ENCODE results near the gene NUAK1. TPM values are rescaled to one million over a fixed set of nuclear protein-coding genes. Genes with fewer than 3 reads are reported as not detected.

The NUAK1 gene
- polyA plus RNA-seq, 2 donors = 0.73 to 0.82 TPM

- H3K4me1 ChIP-seq (ENCODE audit: control insufficient read depth in 2 of 2, insufficient read depth in 2 of 2, low read length in 1 of 2) = peaks cover 0 to 2% of the 10 kb centered on the region in 2 donors
- no peak overlapping the region for H3K4me3 ChIP-seq (ENCODE audit: low read depth in 1 of 2, low read length in 2 of 2)
- H3K27me3 ChIP-seq (ENCODE audit: control insufficient read depth in 1 of 2, insufficient read depth in 2 of 2, low read length in 2 of 2) = no peaks in the 10 kb centered on the region
- 81 to 89% methylated on average over 5 of the region's 5 CpGs for WGBS, 2 donors
- H3K9me3 ChIP-seq (ENCODE audit: control insufficient read depth in 2 of 2, insufficient read depth in 1 of 2, low read depth in 1 of 2, low read length in 1 of 2) = no peaks in the 10 kb centered on the region
- no peak overlapping the region for H3K27ac ChIP-seq (ENCODE audit: low read depth in 2 of 2, low read length in 1 of 2)
- no peaks in the 10 kb centered on the region for H3K36me3 ChIP-seq (ENCODE audit: control insufficient read depth in 2 of 2, insufficient read depth in 2 of 2, low read length in 1 of 2)
Measured at GRCh38 chr12:106080791-106081170, 58.0 kb downstream of the NUAK1 start.

DNA sequence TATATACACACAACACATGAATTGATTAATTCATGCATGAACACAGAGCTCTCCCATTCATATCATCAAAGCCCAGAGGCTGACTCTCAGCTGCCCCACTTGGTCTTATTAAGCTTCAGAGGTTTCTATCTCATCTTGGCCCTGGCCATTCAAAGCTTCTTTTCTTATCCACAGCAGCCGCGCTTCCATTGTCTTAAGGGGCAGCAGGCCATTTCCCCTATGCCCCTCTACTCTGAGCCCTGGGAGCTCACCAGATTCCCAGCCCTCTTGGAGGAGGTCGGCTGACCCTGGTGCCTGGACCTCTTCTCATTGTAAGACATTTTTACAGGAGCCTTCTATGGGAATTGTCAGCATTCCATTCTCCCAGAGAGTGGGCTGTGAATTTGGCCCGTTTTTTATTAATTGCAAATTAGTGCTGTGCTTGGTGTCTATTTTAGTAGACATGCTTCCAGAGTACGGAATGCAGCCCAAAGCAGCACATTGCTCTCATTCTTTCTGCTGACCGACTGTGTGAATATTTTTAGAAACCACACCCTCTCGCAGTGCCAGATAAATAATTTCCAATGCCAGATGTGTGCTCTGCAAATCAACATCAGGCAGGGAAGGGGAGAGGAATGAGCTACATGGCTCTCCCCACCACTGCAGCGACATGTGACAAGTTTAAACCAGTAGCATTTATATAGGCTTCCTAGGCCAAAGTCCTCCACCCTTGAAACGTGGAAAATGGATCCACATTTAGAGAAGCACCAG lies 58.5 kb downstream of the NUAK1 start:
- no peaks in the 10 kb centered on the region for H3K36me3 ChIP-seq (ENCODE audit: control insufficient read depth in 2 of 2, insufficient read depth in 2 of 2, low read length in 1 of 2)
- no peaks in the 10 kb centered on the region for H3K27me3 ChIP-seq (ENCODE audit: control insufficient read depth in 1 of 2, insufficient read depth in 2 of 2, low read length in 2 of 2)
- H3K4me3 ChIP-seq (ENCODE audit: low read depth in 1 of 2, low read length in 2 of 2) = no peak overlapping the region
- no peak overlapping the region for H3K27ac ChIP-seq (ENCODE audit: low read depth in 2 of 2, low read length in 1 of 2)
- H3K9me3 ChIP-seq (ENCODE audit: control insufficient read depth in 2 of 2, insufficient read depth in 1 of 2, low read depth in 1 of 2, low read length in 1 of 2) = no peaks in the 10 kb centered on the region
- WGBS, 2 donors = 59 to 62% methylated on average over 9 of the region's 9 CpGs
- peaks cover 0 to 2% of the 10 kb centered on the region in 2 donors for H3K4me1 ChIP-seq (ENCODE audit: control insufficient read depth in 2 of 2, insufficient read depth in 2 of 2, low read length in 1 of 2)

DNA sequence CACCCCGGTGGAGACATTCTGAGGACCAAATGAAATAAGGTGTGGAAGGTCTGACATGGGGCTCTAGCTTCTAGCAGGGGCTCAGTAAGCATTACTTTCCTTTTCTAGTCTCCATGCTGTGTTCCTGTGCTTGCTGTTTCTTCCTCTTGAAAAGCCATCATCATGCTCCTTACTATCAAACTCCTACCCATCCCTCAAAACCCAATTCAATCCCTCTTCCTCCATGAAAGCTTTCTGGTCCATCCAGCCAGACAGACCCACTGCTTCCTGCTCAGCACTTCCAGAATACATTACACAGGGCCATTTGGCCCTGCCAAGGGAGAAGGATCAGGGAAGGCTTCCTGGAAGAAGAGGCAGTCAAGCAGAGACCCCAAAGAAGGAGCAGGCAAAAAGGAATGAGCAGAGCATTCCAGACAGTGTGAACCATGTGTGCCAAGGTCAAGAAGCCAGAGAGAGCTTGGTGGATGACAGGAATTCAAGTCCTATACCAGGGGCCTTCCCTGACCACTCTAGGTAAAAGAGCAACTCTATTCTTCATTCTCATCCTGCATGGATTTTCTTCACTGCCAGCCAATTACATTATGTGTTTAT lies 59.5 kb downstream of the NUAK1 start:
- H3K36me3 ChIP-seq (ENCODE audit: control insufficient read depth in 2 of 2, insufficient read depth in 2 of 2, low read length in 1 of 2) = no peaks in the 10 kb centered on the region
- H3K27me3 ChIP-seq (ENCODE audit: control insufficient read depth in 1 of 2, insufficient read depth in 2 of 2, low read length in 2 of 2) = no peaks in the 10 kb centered on the region
- 91 to 92% methylated on average over 1 of the region's 1 CpG for WGBS, 2 donors
- no peak overlapping the region for H3K27ac ChIP-seq (ENCODE audit: low read depth in 2 of 2, low read length in 1 of 2)
- no peaks in the 10 kb centered on the region for H3K9me3 ChIP-seq (ENCODE audit: control insufficient read depth in 2 of 2, insufficient read depth in 1 of 2, low read depth in 1 of 2, low read length in 1 of 2)
- H3K4me1 ChIP-seq (ENCODE audit: control insufficient read depth in 2 of 2, insufficient read depth in 2 of 2, low read length in 1 of 2) = peaks cover 0 to 2% of the 10 kb centered on the region in 2 donors
- H3K4me3 ChIP-seq (ENCODE audit: low read depth in 1 of 2, low read length in 2 of 2) = no peak overlapping the region

DNA sequence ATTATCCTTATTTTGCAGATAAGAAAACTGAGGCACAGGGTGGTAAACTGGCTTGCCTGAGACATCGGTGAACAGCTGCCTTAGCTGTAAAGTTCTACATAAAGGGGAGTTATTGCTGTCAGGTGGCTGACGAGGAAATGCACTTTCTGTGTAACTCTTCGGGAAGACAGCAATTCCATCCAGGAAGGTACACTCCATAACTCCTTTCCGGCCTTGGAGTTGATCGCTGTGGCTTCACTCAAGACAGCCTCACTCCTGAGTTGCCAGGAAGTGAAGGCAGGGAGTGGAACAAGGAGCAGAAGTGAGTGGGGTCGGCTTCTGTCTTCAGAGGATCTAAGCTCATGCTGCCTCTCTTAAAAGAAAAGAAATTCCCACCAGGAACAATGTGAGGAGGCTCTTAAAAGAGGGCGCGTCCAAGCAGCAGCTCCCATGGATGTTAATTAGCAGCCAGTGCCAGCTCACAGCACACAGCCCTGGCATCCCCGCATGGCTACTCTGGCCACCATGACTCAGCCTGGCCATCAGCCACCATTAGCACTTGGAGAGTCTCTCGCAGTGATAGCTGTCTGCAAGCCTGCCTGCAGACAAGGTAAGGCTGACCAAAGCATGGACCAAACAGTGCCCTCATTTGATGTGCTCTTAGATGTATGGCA lies 60.3 kb downstream of the NUAK1 start:
- Histone ChIP-seq H3K4me3 (ENCODE audit: low read depth in 1 of 2, low read length in 2 of 2) (no peak overlapping the region), H3K36me3 (ENCODE audit: control insufficient read depth in 2 of 2, insufficient read depth in 2 of 2, low read length in 1 of 2) (no peaks in the 10 kb centered on the region), H3K27me3 (ENCODE audit: control insufficient read depth in 1 of 2, insufficient read depth in 2 of 2, low read length in 2 of 2) (no peaks in the 10 kb centered on the region), H3K27ac (ENCODE audit: low read depth in 2 of 2, low read length in 1 of 2) (no peak overlapping the region), H3K9me3 (ENCODE audit: control insufficient read depth in 2 of 2, insufficient read depth in 1 of 2, low read depth in 1 of 2, low read length in 1 of 2) (no peaks in the 10 kb centered on the region), H3K4me1 (ENCODE audit: control insufficient read depth in 2 of 2, insufficient read depth in 2 of 2, low read length in 1 of 2) (peaks cover 0 to 2% of the 10 kb centered on the region in 2 donors)
- WGBS, 2 donors = 78 to 81% methylated on average over 10 of the region's 10 CpGs

- H3K4me3 ChIP-seq (ENCODE audit: low read depth in 1 of 2, low read length in 2 of 2) = no peak overlapping the region
- no peaks in the 10 kb centered on the region for H3K36me3 ChIP-seq (ENCODE audit: control insufficient read depth in 2 of 2, insufficient read depth in 2 of 2, low read length in 1 of 2)
- WGBS, 2 donors = 48 to 55% methylated on average over 11 of the region's 11 CpGs
- no peaks in the 10 kb centered on the region for H3K27me3 ChIP-seq (ENCODE audit: control insufficient read depth in 1 of 2, insufficient read depth in 2 of 2, low read length in 2 of 2)
- H3K27ac ChIP-seq (ENCODE audit: low read depth in 2 of 2, low read length in 1 of 2) = no peak overlapping the region
- H3K4me1 ChIP-seq (ENCODE audit: control insufficient read depth in 2 of 2, insufficient read depth in 2 of 2, low read length in 1 of 2) = peaks cover 0 to 4% of the 10 kb centered on the region in 2 donors
- no peaks in the 10 kb centered on the region for H3K9me3 ChIP-seq (ENCODE audit: control insufficient read depth in 2 of 2, insufficient read depth in 1 of 2, low read depth in 1 of 2, low read length in 1 of 2)
Measured at GRCh38 chr12:106074706-106075392, 63.9 kb downstream of the NUAK1 start.

DNA sequence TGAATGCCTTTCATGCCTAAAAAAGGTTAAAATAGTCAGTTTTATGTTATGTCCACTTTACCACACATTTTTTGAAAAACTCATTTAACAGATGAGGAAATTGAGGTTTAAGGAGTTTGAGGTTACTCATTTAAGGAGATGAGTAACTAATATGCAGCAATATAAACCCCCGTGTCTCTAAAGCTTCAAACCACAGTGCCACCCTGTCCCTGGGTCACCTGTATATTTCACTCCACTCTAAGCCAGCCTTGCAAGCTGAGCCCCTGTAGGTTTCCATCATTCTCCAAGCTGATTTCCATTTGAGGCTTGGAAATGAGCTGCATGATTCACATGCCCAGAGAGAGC lies 64.4 kb downstream of the NUAK1 start:
- whole genome bisulfite sequencing, 2 donors = 69 to 82% methylated on average over 1 of the region's 1 CpG
- Histone ChIP-seq H3K27me3 (ENCODE audit: control insufficient read depth in 1 of 2, insufficient read depth in 2 of 2, low read length in 2 of 2) (no peaks in the 10 kb centered on the region), H3K4me3 (ENCODE audit: low read depth in 1 of 2, low read length in 2 of 2) (no peak overlapping the region), H3K4me1 (ENCODE audit: control insufficient read depth in 2 of 2, insufficient read depth in 2 of 2, low read length in 1 of 2) (peaks cover 0 to 4% of the 10 kb centered on the region in 2 donors), H3K36me3 (ENCODE audit: control insufficient read depth in 2 of 2, insufficient read depth in 2 of 2, low read length in 1 of 2) (no peaks in the 10 kb centered on the region), H3K27ac (ENCODE audit: low read depth in 2 of 2, low read length in 1 of 2) (no peak overlapping the region), H3K9me3 (ENCODE audit: control insufficient read depth in 2 of 2, insufficient read depth in 1 of 2, low read depth in 1 of 2, low read length in 1 of 2) (no peaks in the 10 kb centered on the region)

DNA sequence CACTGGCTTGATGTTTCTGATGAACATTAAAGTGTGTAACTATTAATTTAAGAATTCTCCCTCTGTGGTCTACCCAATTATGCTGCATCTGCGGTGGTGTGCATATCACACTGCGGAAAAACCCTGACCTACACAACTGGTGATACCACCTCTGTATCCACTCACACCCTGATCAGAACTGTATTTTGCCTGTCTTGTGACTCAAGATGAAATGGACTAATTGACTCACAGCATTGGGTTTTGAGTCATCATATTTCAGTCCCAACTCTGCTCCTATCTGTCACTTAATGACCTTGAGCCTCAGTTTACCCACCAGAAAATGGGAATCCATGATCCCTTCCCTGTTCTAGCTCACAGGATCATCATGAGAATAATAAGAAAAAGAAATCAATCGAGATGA lies 65.6 kb downstream of the NUAK1 start:
- peaks cover 0 to 1% of the 10 kb centered on the region in 2 donors for H3K4me1 ChIP-seq (ENCODE audit: control insufficient read depth in 2 of 2, insufficient read depth in 2 of 2, low read length in 1 of 2)
- no peak overlapping the region for H3K27ac ChIP-seq (ENCODE audit: low read depth in 2 of 2, low read length in 1 of 2)

GRCh38 chr12:106072751-106073150 lies 66.0 kb downstream of the NUAK1 start:
- Histone ChIP-seq H3K27me3 (ENCODE audit: control insufficient read depth in 1 of 2, insufficient read depth in 2 of 2, low read length in 2 of 2) (no peaks in the 10 kb centered on the region), H3K9me3 (ENCODE audit: control insufficient read depth in 2 of 2, insufficient read depth in 1 of 2, low read depth in 1 of 2, low read length in 1 of 2) (no peaks in the 10 kb centered on the region), H3K27ac (ENCODE audit: low read depth in 2 of 2, low read length in 1 of 2) (no peak overlapping the region), H3K36me3 (ENCODE audit: control insufficient read depth in 2 of 2, insufficient read depth in 2 of 2, low read length in 1 of 2) (peaks cover 0 to under 1% of the 10 kb centered on the region in 2 donors), H3K4me1 (ENCODE audit: control insufficient read depth in 2 of 2, insufficient read depth in 2 of 2, low read length in 1 of 2) (peaks cover 0 to 1% of the 10 kb centered on the region in 2 donors), H3K4me3 (ENCODE audit: low read depth in 1 of 2, low read length in 2 of 2) (no peak overlapping the region)
- WGBS, 2 donors = 59 to 66% methylated on average over 2 of the region's 2 CpGs

More for the DNA sequence above, 65.6 kb downstream of the NUAK1 start:
- Histone ChIP-seq H3K36me3 (ENCODE audit: control insufficient read depth in 2 of 2, insufficient read depth in 2 of 2, low read length in 1 of 2) (no peaks in the 10 kb centered on the region), H3K4me3 (ENCODE audit: low read depth in 1 of 2, low read length in 2 of 2) (no peak overlapping the region), H3K9me3 (ENCODE audit: control insufficient read depth in 2 of 2, insufficient read depth in 1 of 2, low read depth in 1 of 2, low read length in 1 of 2) (no peaks in the 10 kb centered on the region), H3K27me3 (ENCODE audit: control insufficient read depth in 1 of 2, insufficient read depth in 2 of 2, low read length in 2 of 2) (no peaks in the 10 kb centered on the region)
- WGBS, 2 donors = 82 to 84% methylated on average over 3 of the region's 3 CpGs

DNA sequence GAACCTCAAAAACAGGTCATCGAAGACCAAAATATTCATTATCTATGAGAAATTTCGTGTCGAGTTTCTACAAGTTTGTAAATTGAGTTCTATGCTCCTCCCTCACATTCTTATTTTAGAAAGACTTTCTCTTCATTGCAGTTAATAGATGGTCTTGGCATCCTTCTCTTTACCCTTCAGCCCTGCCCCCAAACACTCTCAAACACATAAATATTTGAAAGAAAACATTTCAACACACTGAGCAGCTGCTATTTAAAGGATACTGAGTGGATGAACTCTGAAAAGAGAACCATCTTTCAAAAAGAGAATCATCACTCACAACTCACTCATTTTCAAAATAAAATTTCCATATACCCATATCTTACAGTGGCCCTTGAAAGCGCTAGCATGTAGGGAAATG lies 67.1 kb downstream of the NUAK1 start:
- Histone ChIP-seq H3K4me3 (ENCODE audit: low read depth in 1 of 2, low read length in 2 of 2) (no peak overlapping the region), H3K9me3 (ENCODE audit: control insufficient read depth in 2 of 2, insufficient read depth in 1 of 2, low read depth in 1 of 2, low read length in 1 of 2) (no peaks in the 10 kb centered on the region), H3K36me3 (ENCODE audit: control insufficient read depth in 2 of 2, insufficient read depth in 2 of 2, low read length in 1 of 2) (peaks cover 0 to 4% of the 10 kb centered on the region in 2 donors), H3K4me1 (ENCODE audit: control insufficient read depth in 2 of 2, insufficient read depth in 2 of 2, low read length in 1 of 2) (peaks cover 0 to 1% of the 10 kb centered on the region in 2 donors), H3K27ac (ENCODE audit: low read depth in 2 of 2, low read length in 1 of 2) (no peak overlapping the region), H3K27me3 (ENCODE audit: control insufficient read depth in 1 of 2, insufficient read depth in 2 of 2, low read length in 2 of 2) (no peaks in the 10 kb centered on the region)
- WGBS, 2 donors = 58 to 67% methylated on average over 4 of the region's 4 CpGs
